Gastroesophageal sphincter (tissue), 4 donors: ENCODE results near the gene JMJD4. TPM values are rescaled to one million over a fixed set of nuclear protein-coding genes. Genes with fewer than 3 reads are reported as not detected.

Experiments used
- ATAC-seq: fragments of 150-250 bp; one replicate; pipeline ENCODE4 v1.9.1; 2016; ENCODE audit warnings: mild to moderate bottlenecking, moderate library complexity
- H3K27ac ChIP-seq, 4 donors: fragments of 200-600 bp; sonication (generic) in 3 of 4; 1 replicate in 3 of 4; 2 replicates in 1 of 4; pipeline ENCODE4 v1.5.1; 2016 to 2019
- H3K27me3 ChIP-seq: fragments of 200-600 bp; sonication (generic); one replicate; pipeline ENCODE4 v1.5.1; 2019
- H3K36me3 ChIP-seq, 2 donors: fragments of 200-600 bp; sonication (generic); one replicate each; pipeline ENCODE4 v1.5.1; 2019; ENCODE audit warnings: control low read depth in 1 of 2
- H3K4me1 ChIP-seq, 3 donors: fragments of 200-600 bp; sonication (generic); 1 replicate in 2 of 3; 2 replicates in 1 of 3; pipeline ENCODE4 v1.5.1; 2016 to 2019; ENCODE audit warnings: control low read depth in 2 of 3
- H3K4me3 ChIP-seq, 2 donors: fragments of 200-600 bp; sonication (generic); one replicate each; pipeline ENCODE4 v1.5.1; 2019; ENCODE audit warnings: mild to moderate bottlenecking in 1 of 2, moderate library complexity in 1 of 2
- H3K9me3 ChIP-seq, 3 donors: fragments of 200-600 bp; sonication (generic); one replicate each; pipeline ENCODE4 v1.5.1; 2017 to 2019; ENCODE audit warnings: control low read depth in 2 of 3
- EP300 ChIP-seq: sonication (generic); formaldehyde crosslinking; IDR thresholded peaks from one replicate; pipeline ENCODE4 v1.6.1; 2017; ENCODE audit warnings: antibody characterized with exemption, mild to moderate bottlenecking
- POLR2A ChIP-seq, 2 donors: fragments of 450-650 bp; IDR thresholded peaks; one replicate each; pipeline ENCODE4 v1.6.1; 2017; ENCODE audit warnings: antibody characterized with exemption in 2 of 2, mild to moderate bottlenecking in 2 of 2, moderate library complexity in 1 of 2
- POLR2AphosphoS5 ChIP-seq: sonication (generic); formaldehyde crosslinking; IDR thresholded peaks from one replicate; pipeline ENCODE4 v1.6.1; 2017; ENCODE audit warnings: antibody characterized with exemption
- WGBS, 2 donors: methylation state at CpG; one replicate each; pipeline ENCODE4 v1.1.5; 2018; ENCODE audit warnings: low coverage in 1 of 2; 5-methylcytosine and 5-hydroxymethylcytosine counted together
- total RNA-seq, 4 donors: library from RNA; depleted of rRNA; stranded (reverse); fragments of >200 nt; gene quantifications; one replicate each; pipeline ENCODE4 v1.1.0, GENCODE V29; 2016
- TF ChIP-seq, protein P1 (sequence below), 4 experiments: fragments of 200-600 bp in 2 of 4; fragments of 450-650 bp in 2 of 4; sonication (generic) in 1 of 4; IDR thresholded peaks; one replicate each; pipeline ENCODE4 v1.5.1; 2017 to 2019; ENCODE audit warnings: antibody characterized with exemption in 4 of 4, mild to moderate bottlenecking in 2 of 4, moderate library complexity in 2 of 4

Gene JMJD4
- total RNA-seq, 4 donors from 2014 or later: 13.8 to 19.5 (median 17.0) TPM

DNA sequence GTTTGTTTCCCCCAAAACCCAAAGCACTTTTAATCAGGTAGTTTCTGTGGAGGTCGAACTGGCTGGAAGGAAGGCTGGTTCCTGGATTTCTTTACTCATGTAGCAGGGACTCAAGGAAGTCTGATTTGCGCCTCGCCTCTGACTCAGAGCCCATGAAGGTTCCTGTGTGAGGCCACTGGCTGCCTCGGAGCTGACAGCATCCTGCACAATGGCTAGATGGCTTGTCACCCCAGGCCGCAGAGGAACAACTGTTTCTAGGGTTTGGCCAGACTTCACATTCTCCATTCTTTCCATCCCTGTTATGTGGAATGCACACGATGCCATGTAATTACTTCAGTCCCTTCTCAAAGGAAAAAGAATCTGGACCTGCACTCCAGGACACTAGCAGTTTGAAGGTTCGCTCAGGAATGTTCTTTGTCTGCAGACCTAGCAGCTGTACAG lies 41.2 kb upstream of the JMJD4 start:
- Histone ChIP-seq H3K27me3 (no peaks in the 10 kb centered on the region), H3K27ac (no peak overlapping the region), H3K4me1 (peaks cover 0 to 21% (median 0%) of the 10 kb centered on the region in 3 donors), H3K36me3 (peaks cover 0 to 69% of the 10 kb centered on the region in 2 donors), H3K4me3 (no peak overlapping the region), H3K9me3 (no peaks in the 10 kb centered on the region)
- no peak for TF ChIP-seq POLR2A (IDR thresholded peaks at IDR 0.05)
- no peak for TF ChIP-seq EP300
- no peak for ATAC-seq
- WGBS, 2 donors: 36 to 85% methylated on average over 2 to 3 of the region's 7 CpGs

GRCh38 chr1:227775841-227776240 lies 40.7 kb upstream of the JMJD4 start:
- peak overlapping the region in 2 of 4 donors; percentile 42 to 59 for H3K27ac ChIP-seq
- WGBS, 2 donors: 91 to 100% methylated on average over 1 to 4 of the region's 10 CpGs

DNA sequence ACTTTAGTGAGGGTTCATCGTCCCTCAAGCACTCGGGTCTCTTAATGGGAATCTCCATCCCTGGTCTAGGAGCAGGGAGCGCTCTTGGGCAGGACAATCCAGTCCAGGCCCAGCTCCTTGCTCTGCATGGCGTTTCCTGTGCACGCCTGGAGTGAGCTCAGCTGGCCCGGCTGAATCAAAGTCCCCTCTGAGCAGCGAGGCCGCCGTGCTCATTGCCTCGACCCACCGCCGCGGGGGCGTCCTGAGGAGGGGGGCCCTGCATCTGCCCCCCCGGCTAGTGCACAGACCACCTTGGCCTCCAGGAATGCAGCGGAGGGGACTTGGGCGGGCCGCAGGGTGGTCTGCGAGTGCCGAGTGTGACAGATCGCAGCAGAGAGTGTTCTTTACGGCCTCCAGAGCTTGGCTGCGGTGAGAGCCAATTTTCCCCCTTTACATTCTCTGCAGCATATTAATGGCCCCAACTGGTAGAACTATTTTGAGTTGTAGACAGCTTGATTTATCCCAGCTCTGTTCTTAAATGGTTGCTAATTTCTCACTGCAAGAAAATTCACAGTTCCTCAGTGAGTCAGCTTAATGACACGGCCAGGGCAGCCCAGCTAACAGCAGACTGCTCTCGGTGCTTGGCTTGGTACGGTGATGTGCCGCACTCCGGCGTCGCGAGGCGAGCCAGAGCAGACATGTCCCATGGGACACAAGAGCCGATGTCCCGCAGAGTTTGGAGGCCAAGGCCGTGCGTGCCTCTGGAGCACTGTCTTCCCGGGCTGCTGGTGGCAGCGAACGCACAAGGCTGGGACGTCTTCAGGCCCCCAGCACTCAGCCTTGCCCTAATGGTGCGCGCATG lies 39.9 kb upstream of the JMJD4 start:
- peak; percentile 63 for ATAC-seq
- Histone ChIP-seq H3K27ac (peak overlapping the region in 3 of 4 donors; percentile 42 to 59 (median 50)), H3K27me3 (no peaks in the 10 kb centered on the region), H3K36me3 (peaks cover 0 to 69% of the 10 kb centered on the region in 2 donors), H3K9me3 (no peaks in the 10 kb centered on the region), H3K4me3 (no peak overlapping the region), H3K4me1 (peaks cover 0 to 21% (median 0%) of the 10 kb centered on the region in 3 donors)
- TF ChIP-seq POLR2AphosphoS5 (peak; percentile 58), EP300 (no peak)
- 37 to 86% methylated on average over 4 to 20 of the region's 42 CpGs for WGBS, 2 donors

More at GRCh38 chr1:227775841-227776240, 40.7 kb upstream of the JMJD4 start:
- peaks cover 0 to 69% of the 10 kb centered on the region in 2 donors for H3K36me3 ChIP-seq
- peaks cover 0 to 21% (median 0%) of the 10 kb centered on the region in 3 donors for H3K4me1 ChIP-seq
- no peak for TF ChIP-seq POLR2AphosphoS5
- TF ChIP-seq POLR2A (IDR thresholded peaks at IDR 0.05): no peak
- no peak for TF ChIP-seq EP300
- TF ChIP-seq, protein P1, sequence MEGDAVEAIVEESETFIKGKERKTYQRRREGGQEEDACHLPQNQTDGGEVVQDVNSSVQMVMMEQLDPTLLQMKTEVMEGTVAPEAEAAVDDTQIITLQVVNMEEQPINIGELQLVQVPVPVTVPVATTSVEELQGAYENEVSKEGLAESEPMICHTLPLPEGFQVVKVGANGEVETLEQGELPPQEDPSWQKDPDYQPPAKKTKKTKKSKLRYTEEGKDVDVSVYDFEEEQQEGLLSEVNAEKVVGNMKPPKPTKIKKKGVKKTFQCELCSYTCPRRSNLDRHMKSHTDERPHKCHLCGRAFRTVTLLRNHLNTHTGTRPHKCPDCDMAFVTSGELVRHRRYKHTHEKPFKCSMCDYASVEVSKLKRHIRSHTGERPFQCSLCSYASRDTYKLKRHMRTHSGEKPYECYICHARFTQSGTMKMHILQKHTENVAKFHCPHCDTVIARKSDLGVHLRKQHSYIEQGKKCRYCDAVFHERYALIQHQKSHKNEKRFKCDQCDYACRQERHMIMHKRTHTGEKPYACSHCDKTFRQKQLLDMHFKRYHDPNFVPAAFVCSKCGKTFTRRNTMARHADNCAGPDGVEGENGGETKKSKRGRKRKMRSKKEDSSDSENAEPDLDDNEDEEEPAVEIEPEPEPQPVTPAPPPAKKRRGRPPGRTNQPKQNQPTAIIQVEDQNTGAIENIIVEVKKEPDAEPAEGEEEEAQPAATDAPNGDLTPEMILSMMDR (IDR thresholded peaks at IDR 0.05): no peak
- H3K27me3 ChIP-seq: no peaks in the 10 kb centered on the region
- no peaks in the 10 kb centered on the region for H3K9me3 ChIP-seq
- no peak for ATAC-seq
- H3K4me3 ChIP-seq: no peak overlapping the region

GRCh38 chr1:227774051-227774731 lies 39.1 kb upstream of the JMJD4 start:
- no peak for TF ChIP-seq POLR2AphosphoS5
- TF ChIP-seq, protein P1 (IDR thresholded peaks at IDR 0.05): no peak
- TF ChIP-seq POLR2A (IDR thresholded peaks at IDR 0.05): no peak
- no peak for TF ChIP-seq EP300
- ATAC-seq: no peak
- H3K4me1 ChIP-seq: peaks cover 0 to 20% (median 0%) of the 10 kb centered on the region in 3 donors
- 93 to 100% methylated on average over 3 to 5 of the region's 13 CpGs for WGBS, 2 donors
- H3K9me3 ChIP-seq: no peaks in the 10 kb centered on the region
- no peak overlapping the region for H3K4me3 ChIP-seq
- no peaks in the 10 kb centered on the region for H3K27me3 ChIP-seq
- peaks cover 0 to 69% of the 10 kb centered on the region in 2 donors for H3K36me3 ChIP-seq
- H3K27ac ChIP-seq: peak overlapping the region in 1 of 4 donors; percentile 59

GRCh38 chr1:227773558-227773957 lies 38.5 kb upstream of the JMJD4 start:
- H3K27me3 ChIP-seq: no peaks in the 10 kb centered on the region
- TF ChIP-seq POLR2AphosphoS5 (no peak), EP300 (no peak), POLR2A (IDR thresholded peaks at IDR 0.05) (no peak)
- TF ChIP-seq, protein P1 (IDR thresholded peaks at IDR 0.05): no peak
- no peak overlapping the region for H3K27ac ChIP-seq
- ATAC-seq: no peak
- H3K36me3 ChIP-seq: peaks cover 0 to 69% of the 10 kb centered on the region in 2 donors
- WGBS, 2 donors: 89 to 95% methylated on average over 8 to 13 of the region's 15 CpGs
- peaks cover 0 to 16% (median 0%) of the 10 kb centered on the region in 3 donors for H3K4me1 ChIP-seq
- H3K4me3 ChIP-seq: no peak overlapping the region
- no peaks in the 10 kb centered on the region for H3K9me3 ChIP-seq
